Colonic mucosa (tissue), 4 donors: ENCODE measurements around the gene LLGL1. TPM values are rescaled to one million over a fixed set of nuclear protein-coding genes. Genes with fewer than 3 reads are reported as not detected.

Source experiments
- DNase-seq: peaks from one replicate; pipeline ENCODE4 v3.0.0-alpha.2; 2020
- H3K27ac ChIP-seq: fragments of 200-600 bp; one replicate; pipeline ENCODE4 v1.8.0; 2021
- H3K27me3 ChIP-seq: fragments of 200-600 bp; one replicate; pipeline ENCODE4 v1.8.0; 2021
- H3K36me3 ChIP-seq: fragments of 200-600 bp; one replicate; pipeline ENCODE4 v1.8.0; 2021
- H3K4me1 ChIP-seq: fragments of 200-600 bp; one replicate; pipeline ENCODE4 v1.8.0; 2021; ENCODE audit warnings: mild to moderate bottlenecking
- H3K4me3 ChIP-seq: fragments of 200-600 bp; one replicate; pipeline ENCODE4 v1.8.0; 2021
- H3K9ac ChIP-seq, 2 donors: one replicate each; pipeline ENCODE4 v1.7.0; 2013; ENCODE audit warnings: control low read depth in 2 of 2, low read depth in 2 of 2, low read length in 2 of 2
- H3K9me3 ChIP-seq: fragments of 200-600 bp; one replicate; pipeline ENCODE4 v1.8.0; 2021
- CTCF ChIP-seq: fragments of 200-600 bp; IDR thresholded peaks from one replicate; pipeline ENCODE4 v1.8.0; 2022; ENCODE audit warnings: antibody characterized with exemption, mild to moderate bottlenecking
- intact Hi-C: fragments of 100-400 bp; cut with DNase I; formaldehyde crosslinking; loops from one replicate; pipeline ENCODE4 v1.14.1; 2022
- total RNA-seq, 2 donors: library from RNA; stranded (reverse); fragmentation: NEBNext Ultra II Directional in 1 of 2; extraction: Animal tissue kit (Norgen Biotek cat#: 25700) in 1 of 2; gene quantifications; one replicate each; pipeline ENCODE4 v1.2.1, GENCODE V29; 2021
- donor health status: healthy.
- donor health status: DM: no; HTN: no; CAD: no.
- donor health status: DM: no; HTN: no; CAD: no.

LLGL1 gene
- total RNA-seq, 2 donors from 2014 or later, result 7.8 to 13.1 TPM

GRCh38 chr17:18253187-18253884 lies 27.9 kb downstream of the LLGL1 start:
- Histone ChIP-seq H3K4me3 (no peak overlapping the region), H3K27ac (no peak overlapping the region), H3K4me1 (peaks cover 10% of the 10 kb centered on the region), H3K9ac (no peak overlapping the region), H3K9me3 (no peaks in the 10 kb centered on the region), H3K36me3 (peaks cover 34% of the 10 kb centered on the region), H3K27me3 (no peaks in the 10 kb centered on the region)
- no peak for TF ChIP-seq CTCF
- no peak for DNase-seq
- intact Hi-C loops, result no loop called here

- H3K36me3 ChIP-seq, result peaks cover 34% of the 10 kb centered on the region
- H3K9me3 ChIP-seq, result no peaks in the 10 kb centered on the region
- DNase-seq, result no peak
- H3K9ac ChIP-seq, result no peak overlapping the region
- no peak overlapping the region for H3K4me3 ChIP-seq
- no peak overlapping the region for H3K27ac ChIP-seq
- intact Hi-C loops, result no loop called here
- no peaks in the 10 kb centered on the region for H3K27me3 ChIP-seq
- TF ChIP-seq CTCF, result no peak
- peaks cover 10% of the 10 kb centered on the region for H3K4me1 ChIP-seq
Measured at GRCh38 chr17:18253947-18254821, 28.7 kb downstream of the LLGL1 start.

- H3K9me3 ChIP-seq, result no peaks in the 10 kb centered on the region
- H3K9ac ChIP-seq, result no peak overlapping the region
- no peak for TF ChIP-seq CTCF
- H3K36me3 ChIP-seq, result peaks cover 34% of the 10 kb centered on the region
- intact Hi-C loops, result no loop called here
- H3K4me1 ChIP-seq, result peaks cover 10% of the 10 kb centered on the region
- no peaks in the 10 kb centered on the region for H3K27me3 ChIP-seq
- no peak overlapping the region for H3K27ac ChIP-seq
- no peak for DNase-seq
- H3K4me3 ChIP-seq, result no peak overlapping the region
Measured at GRCh38 chr17:18254888-18255649, 29.6 kb downstream of the LLGL1 start.

- Histone ChIP-seq H3K27ac (no peak overlapping the region), H3K36me3 (peaks cover 30% of the 10 kb centered on the region)
Measured at GRCh38 chr17:18256351-18256750, 30.9 kb downstream of the LLGL1 start.

More at GRCh38 chr17:18256351-18256750, 30.9 kb downstream of the LLGL1 start:
- intact Hi-C loops, result no loop called here
- no peak for TF ChIP-seq CTCF
- Histone ChIP-seq H3K4me1 (peaks cover 13% of the 10 kb centered on the region), H3K4me3 (no peak overlapping the region), H3K27me3 (no peaks in the 10 kb centered on the region), H3K9me3 (no peaks in the 10 kb centered on the region), H3K9ac (peak overlapping the region in 1 of 2 donors; percentile 2)
- no peak for DNase-seq
